Transverse colon (tissue), 1 donor: ENCODE results near the gene GREM2.

Experiments used
- EP300 ChIP-seq: sonication (generic); formaldehyde crosslinking; IDR thresholded peaks from one replicate; pipeline ENCODE4 v1.6.1; 2017; ENCODE audit warnings: antibody characterized with exemption, low read depth
- POLR2A ChIP-seq: fragments of 450-650 bp; IDR thresholded peaks from one replicate; pipeline ENCODE4 v1.6.1; 2016; ENCODE audit warnings: antibody characterized with exemption, mild to moderate bottlenecking, moderate library complexity

DNA sequence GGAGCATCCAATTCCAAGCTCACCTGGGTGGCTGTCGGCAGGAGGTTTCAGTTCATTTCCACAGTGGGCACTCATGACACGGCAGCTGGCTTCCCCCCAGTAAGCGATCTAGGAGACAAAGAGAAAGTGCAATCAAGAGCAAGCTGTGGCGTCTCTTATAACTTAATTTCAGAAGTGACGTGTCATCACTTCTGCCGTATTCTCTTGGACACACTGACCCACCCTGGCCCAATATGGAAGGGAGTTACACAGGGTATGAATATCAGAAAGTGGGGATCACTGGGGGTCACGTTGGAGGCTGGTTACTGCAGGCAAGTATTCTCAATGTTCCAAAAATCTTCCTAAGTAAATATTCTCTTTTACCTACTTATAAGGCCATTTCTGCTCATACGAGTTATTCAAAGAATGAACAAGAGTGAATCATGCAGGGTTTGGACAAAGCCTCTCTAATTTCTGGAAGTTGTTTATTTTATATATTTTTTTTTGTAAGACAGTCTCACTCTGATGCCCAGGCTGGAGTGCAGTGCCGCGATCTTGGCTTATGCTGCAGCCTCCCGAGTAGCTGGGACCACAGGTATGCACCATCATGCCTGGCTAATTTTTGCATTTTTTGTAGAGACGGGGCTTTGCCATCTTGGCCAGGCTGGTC is 46.5 kb upstream of the GREM2 start:
- TF ChIP-seq POLR2A = no peak
- TF ChIP-seq EP300 = no peak
